Vagina (tissue), 2 donors: Measurements from ENCODE around the gene OR11A1. TPM values are rescaled to one million over a fixed set of nuclear protein-coding genes. Genes with fewer than 3 reads are reported as not detected.

Experiments used
- DNase-seq, 2 donors: peaks; one replicate each; pipeline ENCODE4 v3.0.0-alpha.2; 2017; ENCODE audit errors: extremely low spot score in 2 of 2
- H3K27ac ChIP-seq: fragments of 200-600 bp; sonication (generic); one replicate; pipeline ENCODE4 v1.5.1; 2019
- H3K27me3 ChIP-seq: fragments of 200-600 bp; sonication (generic); one replicate; pipeline ENCODE4 v1.5.1; 2019
- H3K36me3 ChIP-seq, 2 donors: fragments of 200-600 bp; sonication (generic); one replicate each; pipeline ENCODE4 v1.5.1; 2017 to 2019
- H3K4me1 ChIP-seq: fragments of 200-600 bp; sonication (generic); one replicate; pipeline ENCODE4 v1.5.1; 2019
- H3K4me3 ChIP-seq, 2 donors: fragments of 200-600 bp; sonication (generic); 1 replicate in 1 of 2; 2 replicates in 1 of 2; pipeline ENCODE4 v1.5.1; 2016 to 2019
- H3K9me3 ChIP-seq: fragments of 200-600 bp; sonication (generic); one replicate; pipeline ENCODE4 v1.5.1; 2019
- CTCF ChIP-seq, 3 experiments: fragments of 450-650 bp in 2 of 3; fragments of 200-600 bp in 1 of 3; sonication (generic) in 1 of 3; IDR thresholded peaks; one replicate each; pipeline ENCODE4 v1.5.1; 2017 to 2019; ENCODE audit warnings: antibody characterized with exemption in 3 of 3, mild to moderate bottlenecking in 2 of 3, moderate library complexity in 2 of 3
- POLR2A ChIP-seq, 2 donors: fragments of 450-650 bp; IDR thresholded peaks; one replicate each; pipeline ENCODE4 v1.6.1; 2017; ENCODE audit warnings: antibody characterized with exemption in 2 of 2, mild to moderate bottlenecking in 2 of 2, moderate library complexity in 2 of 2
- POLR2AphosphoS5 ChIP-seq, 2 donors: sonication (generic); formaldehyde crosslinking; IDR thresholded peaks; one replicate each; pipeline ENCODE4 v1.9.0; 2017; ENCODE audit warnings: antibody characterized with exemption in 2 of 2, mild to moderate bottlenecking in 2 of 2, low read depth in 1 of 2; ENCODE audit not compliant: insufficient read depth in 1 of 2
- intact Hi-C: fragments of 100-400 bp; cut with DNase I; formaldehyde crosslinking; loops from one replicate; pipeline ENCODE4 v1.15.1; 2023
- total RNA-seq: library from RNA; depleted of rRNA; stranded (reverse); fragments of >200 nt; gene quantifications from one replicate; pipeline ENCODE4 v1.2.3, GENCODE V29; 2016

OR11A1 gene
- not detected for total RNA-seq

GRCh38 chr6:29456971-29457370 is at the start of gene OR11A1, which contains the start of gene OR2H1:
Gene OR11A1 (minus strand): TSS chr6:29457071. CDS start chr6:29427641, 29,430 bp downstream.
Gene OR2H1 (plus strand): TSS chr6:29457155. CDS start chr6:29461770, 4,615 bp downstream.
- Histone ChIP-seq H3K27me3 (no peaks in the 10 kb centered on the region), H3K36me3 (no peaks in the 10 kb centered on the region), H3K4me3 (no peak within 1 kb of the TSS), H3K9me3 (no peaks in the 10 kb centered on the region), H3K4me1 (no peaks in the 10 kb centered on the region), H3K27ac (no peak within 1 kb of the TSS)
- TF ChIP-seq POLR2AphosphoS5 (IDR thresholded peaks at IDR 0.05; ENCODE audit: insufficient read depth in 1 of 2, low read depth in 1 of 2) = no peak
- TF ChIP-seq POLR2A (IDR thresholded peaks at IDR 0.05) = no peak
- TF ChIP-seq CTCF (IDR thresholded peaks at IDR 0.05) = no peak
- intact Hi-C loops = no loop called here
- no peak for DNase-seq

GRCh38 chr6:29506446-29507067 is 49.7 kb upstream of the OR11A1 start:
- intact Hi-C loops = no loop called here
- Histone ChIP-seq H3K27ac (no peak overlapping the region), H3K27me3 (no peaks in the 10 kb centered on the region), H3K36me3 (no peaks in the 10 kb centered on the region), H3K9me3 (no peaks in the 10 kb centered on the region), H3K4me3 (no peak overlapping the region), H3K4me1 (no peaks in the 10 kb centered on the region)
- no peak for TF ChIP-seq CTCF (IDR thresholded peaks at IDR 0.05)
- TF ChIP-seq POLR2A (IDR thresholded peaks at IDR 0.05) = no peak
- TF ChIP-seq POLR2AphosphoS5 (IDR thresholded peaks at IDR 0.05; ENCODE audit: insufficient read depth in 1 of 2, low read depth in 1 of 2) = no peak
- peak in 1 of 2 donors; percentile 84 for DNase-seq

GRCh38 chr6:29505808-29506207 is 48.9 kb upstream of the OR11A1 start:
- H3K27me3 ChIP-seq = no peaks in the 10 kb centered on the region
- intact Hi-C loops = no loop called here
- DNase-seq = peak in 1 of 2 donors; percentile 62
- H3K36me3 ChIP-seq = no peaks in the 10 kb centered on the region
- TF ChIP-seq POLR2AphosphoS5 (IDR thresholded peaks at IDR 0.05; ENCODE audit: insufficient read depth in 1 of 2, low read depth in 1 of 2) = no peak
- TF ChIP-seq CTCF (IDR thresholded peaks at IDR 0.05) = no peak
- no peak for TF ChIP-seq POLR2A (IDR thresholded peaks at IDR 0.05)
- no peaks in the 10 kb centered on the region for H3K9me3 ChIP-seq
- H3K27ac ChIP-seq = no peak overlapping the region
- no peaks in the 10 kb centered on the region for H3K4me1 ChIP-seq
- H3K4me3 ChIP-seq = no peak overlapping the region

GRCh38 chr6:29504961-29505360 is 48.1 kb upstream of the OR11A1 start:
- H3K9me3 ChIP-seq = no peaks in the 10 kb centered on the region

More at GRCh38 chr6:29504961-29505360, 48.1 kb upstream of the OR11A1 start:
- intact Hi-C loops = no loop called here
- H3K4me3 ChIP-seq = no peak overlapping the region
- TF ChIP-seq POLR2A (IDR thresholded peaks at IDR 0.05) (no peak), CTCF (IDR thresholded peaks at IDR 0.05) (no peak), POLR2AphosphoS5 (IDR thresholded peaks at IDR 0.05; ENCODE audit: insufficient read depth in 1 of 2, low read depth in 1 of 2) (no peak)
- H3K27ac ChIP-seq = no peak overlapping the region
- no peak for DNase-seq
- no peaks in the 10 kb centered on the region for H3K4me1 ChIP-seq
- no peaks in the 10 kb centered on the region for H3K36me3 ChIP-seq
- H3K27me3 ChIP-seq = no peaks in the 10 kb centered on the region
